A549 treated with AZD9567 at 1 μM for 4 hours (cell line): ENCODE data around the gene KLC4. TPM values are rescaled to one million over a fixed set of nuclear protein-coding genes. Genes with fewer than 3 reads are reported as not detected.

Source experiments
- total RNA-seq: library from RNA; stranded (reverse); fragments of 200-300 nt; extraction: Qiagen RNA extraction; gene quantifications from 5 replicates; pipeline ENCODE4 v1.2.3, GENCODE V29; 2022; ENCODE audit not compliant: insufficient read depth

KLC4 gene
- total RNA-seq = 4.8 to 7.7 TPM (median 6.4 TPM) in 5 replicates

DNA sequence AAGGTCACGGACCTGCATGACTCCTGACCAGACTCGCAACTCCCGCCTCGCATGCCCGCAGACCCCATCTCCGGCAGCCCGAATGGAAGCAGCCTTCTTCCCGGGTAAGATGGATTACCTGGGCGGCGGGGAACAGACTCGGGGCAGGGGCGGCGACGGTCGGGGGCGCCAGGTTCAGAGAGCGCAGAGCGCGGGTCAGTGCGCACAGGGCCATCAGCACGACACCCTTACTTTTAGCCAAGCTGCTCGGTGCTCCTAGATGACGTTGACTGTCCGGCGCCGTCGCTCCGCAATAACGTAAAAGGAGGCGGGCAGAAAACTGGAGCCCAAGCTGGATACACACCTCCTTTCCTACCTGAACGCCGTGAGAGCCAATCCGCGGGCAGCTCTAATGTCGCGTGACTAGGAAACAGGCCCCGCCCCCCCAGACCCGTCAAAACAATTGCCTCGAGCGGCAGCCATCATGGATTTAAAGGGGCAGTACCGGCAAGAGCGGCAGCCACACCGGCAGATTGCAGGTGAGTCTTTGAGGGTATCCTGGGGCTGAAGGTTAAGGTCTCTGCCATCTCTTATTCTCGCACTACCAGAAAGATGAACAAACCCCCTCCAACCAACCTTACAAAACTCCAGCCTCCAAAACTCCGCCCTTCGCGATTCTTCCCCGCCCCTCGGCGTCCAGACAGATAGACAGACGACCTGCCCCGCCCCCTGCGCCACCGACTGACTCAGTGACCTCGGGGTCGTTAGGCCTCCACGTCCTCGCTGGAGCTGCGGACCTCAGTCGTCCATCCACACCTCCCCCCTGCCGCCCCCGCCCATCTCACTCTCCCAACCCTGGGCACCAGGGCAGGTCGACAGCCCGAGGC is at the start of gene KLC4, which contains the start of gene MRPL2:
Gene KLC4, plus strand, starts transcription at position 464 of the 866 bp plus-strand sequence. CDS start 1,705 bp downstream, outside the sequence.
Gene MRPL2, minus strand, starts transcription at position 267 of the 866 bp plus-strand sequence. Its CDS starts 53 bp downstream, at position 214.

DNA sequence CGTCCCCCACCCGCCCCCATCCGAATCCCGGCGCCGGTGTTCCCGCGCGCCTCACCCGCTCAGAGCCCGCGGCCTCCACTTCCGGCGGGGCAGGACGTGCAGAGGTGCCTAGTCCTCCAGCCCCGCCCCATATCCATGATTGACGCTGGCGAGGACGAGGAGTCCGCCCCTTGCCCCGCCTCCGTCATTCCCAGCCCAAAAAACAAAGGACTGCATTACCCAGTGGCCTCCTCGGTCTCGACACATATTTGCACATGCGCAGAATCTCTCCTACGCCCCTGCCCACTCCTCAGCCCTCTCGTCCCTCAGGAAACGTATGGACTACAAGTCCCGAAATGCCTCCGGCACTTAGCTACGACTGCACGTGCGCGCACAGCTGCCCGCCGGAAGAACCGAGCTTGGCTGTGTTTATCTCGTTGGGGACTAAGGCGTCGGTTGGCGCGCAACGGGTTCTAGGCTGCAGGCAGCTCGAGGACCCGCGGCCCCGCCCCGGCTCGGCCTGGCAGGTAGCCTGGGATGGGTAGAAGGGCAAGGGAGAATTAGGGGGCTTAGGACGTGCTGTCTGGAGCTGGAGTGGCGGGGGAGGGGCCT is 45.5 kb upstream of the KLC4 start, which contains the start of the genes KLHDC3 and MEA1:
Gene KLHDC3, plus strand, starts transcription at position 407 of the 591 bp plus-strand sequence. CDS start 2,944 bp downstream, outside the sequence.
Gene MEA1, minus strand, starts transcription at position 104 of the 591 bp plus-strand sequence. CDS start 133 bp downstream, outside the sequence.

DNA sequence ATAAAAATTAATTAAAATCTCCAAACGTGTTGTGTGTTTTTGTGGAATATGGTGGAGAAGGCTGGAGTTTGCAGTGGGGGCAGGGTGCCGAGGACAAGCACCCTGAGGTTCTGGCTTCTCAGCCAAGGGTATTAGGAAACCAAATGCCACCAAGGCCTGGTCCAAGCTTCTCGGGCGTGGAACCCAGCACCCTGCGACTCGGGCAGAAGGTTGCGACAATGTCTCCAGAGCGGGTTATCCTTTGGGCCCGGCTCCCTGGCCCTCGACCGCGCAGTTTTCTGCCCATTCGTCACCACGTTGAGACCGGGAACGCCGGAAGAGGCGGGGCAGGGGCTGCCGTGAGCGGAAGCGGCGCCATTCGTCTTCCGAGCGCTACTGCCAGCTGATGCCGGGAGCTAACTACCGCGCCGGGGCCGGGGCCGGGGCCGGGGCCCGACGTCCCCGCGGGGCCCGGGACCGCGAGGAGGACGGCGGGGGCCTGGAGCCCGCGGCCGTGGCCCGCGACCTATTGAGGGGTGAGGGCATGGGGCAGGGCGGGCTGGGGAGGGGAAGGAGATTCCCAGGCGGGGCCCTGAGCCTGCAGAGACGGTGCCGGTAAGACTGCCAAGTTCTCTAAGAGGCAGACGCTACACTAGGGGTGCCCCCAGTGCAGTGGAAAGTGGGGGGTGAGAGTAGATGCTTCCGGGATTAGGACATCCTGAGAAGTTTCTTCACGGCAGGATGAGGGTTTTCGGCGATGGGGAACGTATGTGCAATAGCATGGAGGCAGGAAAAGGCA is 38.0 kb upstream of the KLC4 start, which contains the start of gene RRP36:
Gene RRP36, plus strand, starts transcription at position 354 of the 778 bp plus-strand sequence. Its CDS starts 32 bp downstream, at position 386.

DNA sequence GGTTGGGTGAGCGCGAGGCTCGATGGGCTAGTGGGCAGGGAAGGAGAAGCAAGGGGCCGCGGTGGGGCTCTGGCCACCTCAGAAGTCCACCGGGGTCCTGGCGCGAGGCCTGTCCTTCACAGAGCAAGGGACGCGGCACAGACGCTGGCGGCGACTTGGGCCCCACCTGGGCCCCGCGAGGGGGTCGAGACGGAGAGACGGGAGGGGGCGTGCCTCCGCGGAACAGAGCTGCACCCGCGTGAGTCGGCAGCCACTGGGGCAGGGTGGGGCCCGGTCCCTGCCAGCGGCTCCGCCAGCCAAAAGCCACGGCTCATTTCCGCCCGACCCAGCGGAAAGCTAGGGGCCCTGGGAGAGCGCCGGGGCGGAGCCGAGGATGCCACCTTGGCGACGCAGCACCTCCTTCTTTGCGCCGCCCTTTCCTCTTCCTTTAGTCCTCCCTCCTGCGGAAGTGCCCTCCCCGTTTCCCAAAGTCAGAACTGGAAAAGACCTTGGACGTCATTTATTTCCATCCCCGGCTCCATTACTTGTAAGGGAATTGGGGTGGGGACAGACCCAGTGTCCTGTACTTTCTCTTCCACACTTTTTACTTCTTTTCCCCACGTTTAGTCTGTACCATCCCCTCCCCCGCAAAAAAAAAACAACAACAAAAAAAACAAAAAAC is 5.8 kb upstream of the KLC4 start, which contains the start of gene CUL7:
Gene CUL7, minus strand, starts transcription at position 307 of the 661 bp plus-strand sequence. CDS start 1,063 bp downstream, outside the sequence.

DNA sequence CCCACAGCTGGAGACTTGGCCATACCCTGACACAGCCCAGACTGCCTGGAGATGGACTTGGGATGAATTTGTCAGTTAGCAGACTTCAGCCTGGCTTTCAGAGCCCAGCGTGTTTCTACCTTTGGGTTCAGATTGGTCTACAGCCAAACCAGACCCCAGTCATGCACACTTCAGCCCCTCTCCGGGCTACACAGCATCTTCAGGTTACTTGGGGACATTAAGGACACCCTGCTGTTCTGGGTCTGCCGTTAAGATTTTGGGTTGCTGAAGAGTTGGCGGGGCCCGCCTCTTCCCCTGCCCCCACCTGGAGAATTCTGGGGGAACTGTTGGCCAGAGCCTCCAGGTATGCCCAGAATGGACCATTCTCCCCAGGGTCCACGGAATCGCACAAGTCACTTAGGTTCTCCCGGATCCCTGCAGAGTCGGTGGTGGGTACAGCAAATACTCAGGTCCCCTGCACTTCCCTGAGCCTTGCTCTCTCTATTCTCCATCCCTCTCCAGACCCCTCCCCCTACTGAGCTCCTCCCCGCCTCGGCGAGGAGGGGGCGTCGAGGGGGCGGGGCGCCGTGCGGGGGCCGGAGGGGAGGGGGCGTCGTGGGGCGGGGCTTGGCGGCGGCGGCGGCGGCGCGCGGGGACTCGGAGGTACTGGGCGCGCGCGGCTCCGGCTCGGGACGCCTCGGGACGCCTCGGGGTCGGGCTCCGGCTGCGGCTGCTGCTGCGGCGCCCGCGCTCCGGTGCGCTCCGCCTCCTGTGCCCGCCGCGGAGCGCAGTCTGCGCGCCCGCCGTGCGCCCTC is 16.4 kb downstream of the KLC4 start, which contains the start of gene PTK7:
Gene PTK7, plus strand, starts transcription at position 645 of the 794 bp plus-strand sequence. CDS start 175 bp downstream, outside the sequence.

Other genes starting within 250 kb of the KLC4 start
- 63.2 to 88.2 TPM (median 65.6 TPM) in 5 replicates for gene RPL7L1, start 180.0 kb upstream of the KLC4 start, total RNA-seq
- gene PTCRA, start 143.6 kb upstream of the KLC4 start, total RNA-seq = not detected in 5 replicates
- gene CNPY3, start 130.2 kb upstream of the KLC4 start, total RNA-seq = 30.9 to 44.1 TPM (median 40.6 TPM) in 5 replicates
- 0.13 to 0.22 TPM (median 0.16 TPM) in 4 of 5 replicates, not detected in the other for gene GNMT, start 98.9 kb upstream of the KLC4 start, total RNA-seq
- gene PEX6, start 80.5 kb upstream of the KLC4 start, total RNA-seq = 6.8 to 9.0 TPM (median 8.8 TPM) in 5 replicates
- gene PPP2R5D, start 75.1 kb upstream of the KLC4 start, total RNA-seq = 24.4 to 30.2 TPM (median 25.9 TPM) in 5 replicates
- gene MEA1, start 45.7 kb upstream of the KLC4 start, total RNA-seq = 84.2 to 98.3 TPM (median 93.7 TPM) in 5 replicates
- 26.1 to 33.2 TPM (median 28.5 TPM) in 5 replicates for gene KLHDC3, start 45.4 kb upstream of the KLC4 start, total RNA-seq
- gene RRP36, start 38.0 kb upstream of the KLC4 start, total RNA-seq = 67.4 to 78.5 TPM (median 71.4 TPM) in 5 replicates
- gene CUL7, start 5.8 kb upstream of the KLC4 start, total RNA-seq = 5.6 to 8.5 TPM (median 7.8 TPM) in 5 replicates
- 60.2 to 69.4 TPM (median 62.1 TPM) in 5 replicates for gene MRPL2, start 197 bp upstream of the KLC4 start, total RNA-seq
- gene PTK7, start 16.7 kb downstream of the KLC4 start, total RNA-seq = 4.4 to 12.7 TPM (median 5.0 TPM) in 5 replicates
- 13.9 to 16.8 TPM (median 16.4 TPM) in 5 replicates for gene SRF, start 111.6 kb downstream of the KLC4 start, total RNA-seq
- gene CUL9, start 122.6 kb downstream of the KLC4 start, total RNA-seq = 6.1 to 9.7 TPM (median 9.2 TPM) in 5 replicates
- gene DNPH1, start 169.8 kb downstream of the KLC4 start, total RNA-seq = 54.2 to 100.0 TPM (median 95.4 TPM) in 5 replicates
- 0.03 to 0.06 TPM (median 0.05 TPM) in 4 of 5 replicates, not detected in the other for gene TTBK1, start 183.8 kb downstream of the KLC4 start, total RNA-seq
- not detected in 5 replicates for gene SLC22A7, start 238.6 kb downstream of the KLC4 start, total RNA-seq
- gene CRIP3, start 249.2 kb downstream of the KLC4 start, total RNA-seq = 0.23 to 0.57 TPM (median 0.53 TPM) in 4 of 5 replicates, not detected in the other